ENCODE data around the gene SFXN3. TPM values are rescaled to one million over a fixed set of nuclear protein-coding genes. Genes with fewer than 3 reads are reported as not detected.

SFXN3 gene
- total RNA-seq, 4 donors from 2014 or later, result 47.8 to 442 (median 53.1) TPM

DNA sequence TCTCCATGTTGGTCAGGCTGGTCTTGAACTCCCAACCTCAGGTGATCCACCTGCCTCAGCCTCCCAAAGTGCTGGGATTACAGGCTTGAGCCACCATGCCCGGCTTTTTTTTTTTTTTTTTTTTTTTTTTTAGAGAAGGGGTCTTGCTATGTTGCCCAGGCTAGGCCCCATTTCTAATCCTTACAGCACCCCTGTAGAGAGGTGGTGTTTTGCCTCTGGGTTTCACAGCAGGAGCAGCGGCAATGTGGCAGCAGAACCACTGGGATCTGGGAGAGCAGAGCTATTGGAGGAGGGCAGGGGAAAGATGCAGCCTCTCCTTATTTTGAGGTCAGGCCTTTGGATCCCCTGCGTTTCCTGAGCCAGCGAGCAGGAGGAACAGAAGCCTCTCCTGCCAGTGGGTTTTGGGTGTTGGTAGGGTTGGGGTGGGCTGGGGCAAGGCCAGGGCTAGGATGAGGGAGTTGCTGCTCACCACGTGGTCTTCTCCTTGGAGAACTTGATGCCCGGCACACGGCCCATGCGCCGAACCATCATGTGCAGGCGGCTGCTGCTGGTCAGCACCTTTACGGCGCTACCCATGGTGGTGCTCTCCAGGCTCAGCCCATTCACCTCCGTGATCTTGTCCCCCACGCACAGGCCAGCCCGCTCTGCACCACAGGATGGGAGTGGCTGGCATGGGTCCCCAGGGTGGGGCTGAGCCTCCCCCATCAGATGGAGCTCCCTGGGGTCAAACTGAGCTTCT, 7.9 kb upstream of the SFXN3 start:
- H3K36me3 ChIP-seq, result no peaks in the 10 kb centered on the region
- H3K27me3 ChIP-seq, result peaks cover 7% of the 10 kb centered on the region
- H3K4me1 ChIP-seq, result peaks cover 0 to 7% (median 5%) of the 10 kb centered on the region in 4 donors
- 78 to 92% methylated on average over 1 to 15 of the region's 15 CpGs for WGBS, 2 donors (ENCODE audit: low coverage in 1 of 2)
- no peak for DNase-seq
- intact Hi-C loops (cut with DNase I; ENCODE audit: low total_unique reads), result no loop called here
- no peak overlapping the region for H3K27ac ChIP-seq
- H3K4me3 ChIP-seq, result no peak overlapping the region
- no peaks in the 10 kb centered on the region for H3K9me3 ChIP-seq
- in situ Hi-C loops (cut with MboI; ENCODE audit: low pct_ligation_motif_present in 1 of 4, low pct_unique_long_range_greater_than_20kb in 1 of 4, low sequenced_read_pairs in 3 of 4), result no loop called here
- TF ChIP-seq CTCF (IDR thresholded peaks at IDR 0.05) (no peak), EP300 (IDR thresholded peaks at IDR 0.05; ENCODE audit: low read depth) (no peak), POLR2AphosphoS5 (IDR thresholded peaks at IDR 0.05) (no peak), POLR2A (IDR thresholded peaks at IDR 0.05) (no peak)

DNA sequence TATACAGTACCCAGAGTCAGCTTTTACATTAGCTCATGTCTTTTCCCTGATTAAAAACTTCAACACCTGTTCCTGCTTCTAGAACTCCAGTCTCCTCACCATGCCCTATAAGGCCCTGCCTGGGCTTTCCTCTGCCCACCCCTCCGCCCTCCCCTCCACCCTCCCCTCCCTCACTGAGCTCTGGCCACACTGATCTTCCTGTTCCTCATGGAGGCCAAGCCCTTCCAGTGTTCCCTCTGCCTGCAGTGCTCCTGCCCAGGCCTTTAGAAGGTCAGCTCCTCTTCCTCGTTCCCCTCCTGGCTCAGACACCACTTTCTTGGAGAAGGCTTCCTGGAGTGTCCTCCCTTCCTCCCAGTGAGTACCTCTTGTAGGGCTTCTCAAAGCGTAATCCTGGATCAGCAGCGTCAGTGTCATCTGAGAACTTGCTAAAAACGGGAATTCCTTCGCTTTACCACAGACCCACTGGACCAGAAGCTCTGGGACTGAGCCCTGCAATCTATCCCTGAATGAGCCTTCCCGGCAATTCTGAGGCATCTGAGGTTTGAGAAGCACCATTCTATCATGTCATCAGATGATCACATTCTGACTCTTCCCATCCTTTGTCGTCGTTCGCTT, 3.8 kb upstream of the SFXN3 start:
- no peak for TF ChIP-seq EP300 (IDR thresholded peaks at IDR 0.05; ENCODE audit: low read depth)
- TF ChIP-seq POLR2AphosphoS5 (IDR thresholded peaks at IDR 0.05), result no peak
- no peak for TF ChIP-seq POLR2A (IDR thresholded peaks at IDR 0.05)
- TF ChIP-seq CTCF (IDR thresholded peaks at IDR 0.05), result no peak
- no peak for DNase-seq
- intact Hi-C loops (cut with DNase I; ENCODE audit: low total_unique reads), result no loop called here
- Histone ChIP-seq H3K27ac (no peak overlapping the region), H3K27me3 (no peaks in the 10 kb centered on the region), H3K36me3 (no peaks in the 10 kb centered on the region), H3K9me3 (no peaks in the 10 kb centered on the region), H3K4me3 (no peak overlapping the region), H3K4me1 (peaks cover 5 to 17% (median 10%) of the 10 kb centered on the region in 4 donors)
- WGBS, 2 donors (ENCODE audit: low coverage in 1 of 2), result 73 to 75% methylated on average over 8 to 10 of the region's 10 CpGs
- in situ Hi-C loops (cut with MboI; ENCODE audit: low pct_ligation_motif_present in 1 of 4, low pct_unique_long_range_greater_than_20kb in 1 of 4, low sequenced_read_pairs in 3 of 4), result no loop called here

- no peak for DNase-seq
Observed at GRCh38 chr10:101028446-101029337, 2.3 kb upstream of the SFXN3 start.

More at GRCh38 chr10:101028446-101029337, 2.3 kb upstream of the SFXN3 start:
- Histone ChIP-seq H3K27ac (no peak overlapping the region), H3K4me1 (peaks cover 10 to 29% (median 20%) of the 10 kb centered on the region in 4 donors), H3K9me3 (no peaks in the 10 kb centered on the region), H3K27me3 (no peaks in the 10 kb centered on the region), H3K36me3 (no peaks in the 10 kb centered on the region), H3K4me3 (no peak overlapping the region)
- in situ Hi-C loops (cut with MboI; ENCODE audit: low pct_ligation_motif_present in 1 of 4, low pct_unique_long_range_greater_than_20kb in 1 of 4, low sequenced_read_pairs in 3 of 4) (no loop called here), intact Hi-C loops (cut with DNase I; ENCODE audit: low total_unique reads) (no loop called here)
- 65 to 67% methylated on average over 2 to 7 of the region's 7 CpGs for WGBS, 2 donors (ENCODE audit: low coverage in 1 of 2)
- TF ChIP-seq POLR2A (IDR thresholded peaks at IDR 0.05), result no peak
- no peak for TF ChIP-seq EP300 (IDR thresholded peaks at IDR 0.05; ENCODE audit: low read depth)
- no peak for TF ChIP-seq CTCF (IDR thresholded peaks at IDR 0.05)
- TF ChIP-seq POLR2AphosphoS5 (IDR thresholded peaks at IDR 0.05), result no peak
